Astrocyte of the hippocampus (primary cell): Measurements from ENCODE around the gene ZNF382.
"Not testable (repeated sequence)": the region's sequence is repeated elsewhere in the genome, so short reads cannot be mapped to it uniquely, and the experiment has no call there.

Experiments used
- DNase-seq: peaks from one replicate; pipeline ENCODE4 v3.0.0; 2011; ENCODE audit warnings: low read depth, low spot score

Gene ZNF382

DNA sequence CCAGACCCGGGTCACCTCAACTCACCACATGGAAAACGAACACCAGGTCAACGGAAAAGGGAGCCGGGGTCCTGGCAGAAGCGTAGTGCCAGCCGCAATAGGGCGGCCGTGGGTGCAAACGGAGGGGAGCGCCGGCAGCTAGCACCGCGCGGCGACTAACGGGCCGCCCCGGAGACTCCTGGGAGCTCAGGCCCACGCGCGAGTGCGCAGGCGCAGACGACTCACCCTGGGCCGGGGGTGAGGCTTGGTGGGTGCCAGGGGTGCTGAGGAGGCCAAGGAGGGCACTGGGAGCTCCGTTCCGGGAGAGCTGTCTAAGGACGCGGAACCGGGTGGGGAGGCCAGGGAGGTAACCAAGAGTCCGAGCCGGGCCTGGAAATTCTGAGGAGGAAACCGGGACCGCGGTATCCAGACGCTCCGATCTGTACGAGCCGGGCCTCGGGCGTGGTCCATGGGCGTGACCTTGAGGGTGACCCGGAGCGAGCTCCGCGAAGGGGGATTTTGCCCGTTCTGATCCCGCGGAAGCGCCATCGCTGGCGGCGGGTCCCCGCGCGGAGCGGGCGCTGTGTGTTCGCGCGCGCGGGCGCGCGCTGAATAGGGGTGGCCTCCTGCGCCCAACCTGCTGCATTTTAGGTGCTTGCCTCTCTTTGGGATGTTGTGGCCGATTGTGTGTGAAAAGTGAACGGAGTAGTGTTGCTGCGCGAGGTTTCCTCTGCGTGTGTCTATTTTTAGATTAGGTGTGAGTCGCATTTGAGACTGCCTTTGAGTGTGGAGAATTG, at the start of gene ZNF382:
Gene ZNF382, plus strand, starts transcription at position 213 of the 776 bp plus-strand sequence. CDS start 4,602 bp downstream, outside the sequence.
- peak; percentile 92 for DNase-seq

DNA sequence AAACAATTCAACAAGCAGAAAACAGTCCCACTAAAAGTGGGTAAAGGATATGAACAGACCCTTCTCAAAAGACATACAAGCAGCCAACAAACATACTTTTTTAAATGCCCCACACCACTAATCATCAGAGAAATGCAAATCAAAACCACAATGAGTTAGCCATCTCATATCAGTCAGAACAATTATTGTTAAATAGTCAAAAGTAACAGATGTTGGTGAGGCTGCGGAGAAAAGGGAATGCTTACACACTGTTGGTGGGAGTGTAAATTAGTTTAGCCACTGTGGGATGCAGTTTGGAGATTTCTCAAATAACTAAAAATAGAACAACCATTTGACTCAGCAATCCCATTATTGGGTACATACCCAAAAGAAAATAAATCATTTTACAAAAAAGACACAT, 40.7 kb upstream of the ZNF382 start:
- DNase-seq: peak; percentile 36

GRCh38 chr19:36572593-36573019, 32.5 kb upstream of the ZNF382 start:
- DNase-seq: no peak

DNA sequence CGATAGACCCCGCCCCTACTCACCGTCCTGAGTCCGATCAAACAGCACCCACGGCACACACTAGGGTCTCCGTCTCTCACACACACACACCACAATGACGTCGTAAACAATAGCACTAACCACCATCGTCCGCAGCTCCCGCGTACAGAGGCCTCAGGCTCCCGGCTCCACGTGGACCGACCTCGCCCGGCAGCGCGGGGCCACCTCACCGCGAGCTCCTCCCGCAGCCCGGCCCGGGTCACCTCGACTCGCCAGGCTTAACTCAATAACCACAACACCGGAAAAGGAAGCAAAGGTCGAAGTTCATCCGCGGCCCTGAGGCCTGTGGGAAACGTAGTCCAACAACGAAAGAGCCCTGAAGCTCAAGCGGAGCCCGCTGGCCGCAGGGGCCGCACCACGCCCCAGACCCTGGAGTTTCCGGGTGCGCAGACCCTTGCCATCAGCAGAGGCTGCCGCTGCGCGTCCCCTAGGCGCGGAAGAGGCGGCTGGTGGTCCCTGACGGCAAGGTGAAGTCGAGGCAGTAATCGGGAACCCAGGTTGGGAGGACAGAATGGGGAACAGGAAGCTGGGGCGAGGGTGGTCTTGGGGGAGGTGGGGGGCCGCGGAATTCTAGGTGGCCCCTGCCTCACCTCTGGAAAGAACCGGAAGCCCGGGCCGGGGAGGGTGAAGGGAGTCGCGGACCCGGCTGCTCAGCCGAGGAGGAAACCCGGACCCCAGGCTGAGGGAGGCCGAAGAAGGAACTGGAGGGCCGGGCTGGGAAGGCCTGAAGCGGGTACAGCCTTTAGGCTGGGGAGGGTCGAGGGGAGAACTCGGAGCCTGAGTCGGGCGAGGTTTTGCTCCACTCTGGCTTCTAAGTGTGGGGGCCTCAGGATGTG, 31.9 kb upstream of the ZNF382 start, which contains the start of gene ZNF529:
Gene ZNF529, minus strand, starts transcription at position 273 of the 875 bp plus-strand sequence. CDS start 946 bp downstream, outside the sequence.
- DNase-seq: peak; percentile 95

DNA sequence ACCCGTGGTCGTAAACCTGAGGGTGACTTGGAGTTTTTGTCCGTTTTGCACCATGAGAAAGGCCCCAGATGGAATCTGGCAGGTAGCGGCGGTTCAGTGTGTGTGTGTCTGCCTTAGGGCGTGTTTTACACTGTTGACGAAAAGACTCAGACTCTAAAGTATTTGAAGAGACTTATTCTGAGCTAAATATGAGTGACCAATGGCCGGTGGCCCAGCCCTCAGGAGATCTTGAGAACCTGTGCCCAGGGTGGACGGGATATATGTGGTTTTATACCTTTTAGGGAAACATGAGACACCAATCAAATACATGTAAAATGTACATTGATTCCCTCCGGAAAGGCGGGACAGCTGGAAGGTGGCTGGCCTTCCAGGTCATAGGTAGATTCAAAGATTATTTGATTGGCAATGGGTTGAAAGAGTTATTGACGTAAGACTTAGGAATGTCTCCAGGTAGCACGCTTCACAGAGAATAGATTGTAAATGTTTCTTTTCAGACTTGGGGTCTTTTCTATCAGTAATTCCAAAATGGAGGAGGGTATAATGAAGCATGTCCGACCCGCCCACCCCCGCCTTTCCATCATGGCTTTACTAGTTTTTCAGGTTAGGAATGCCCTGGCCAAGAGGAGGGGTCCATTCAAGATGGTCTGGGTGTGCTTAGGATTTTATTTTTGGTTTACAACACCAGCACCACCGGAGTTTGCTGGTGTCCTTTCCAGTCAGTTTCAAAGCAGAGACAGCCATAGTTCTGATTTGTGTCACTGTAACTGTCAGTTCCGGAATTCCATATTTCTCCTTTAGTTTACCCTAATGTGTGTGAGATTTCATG, 31.0 kb upstream of the ZNF382 start:
- peak; percentile 65 for DNase-seq

DNA sequence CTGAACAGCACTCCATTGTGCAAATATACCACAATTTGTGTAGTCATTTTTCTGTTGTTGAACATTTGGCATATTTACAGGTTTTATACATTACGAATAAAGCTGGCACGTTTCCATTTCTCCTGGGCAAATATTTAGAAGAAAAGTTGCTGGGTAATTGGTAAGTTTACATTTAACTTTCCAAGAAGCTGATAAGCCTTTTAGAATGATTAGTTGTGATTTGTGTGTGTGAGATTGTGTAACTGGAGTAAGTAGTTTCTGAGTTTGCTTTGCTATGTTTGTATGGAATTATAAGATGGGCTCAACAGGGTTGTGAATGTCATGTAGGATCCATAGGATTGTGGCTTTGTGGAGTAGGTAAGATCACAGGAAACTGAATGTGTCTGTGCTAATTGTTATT, 30.4 kb upstream of the ZNF382 start:
- DNase-seq: no peak

GRCh38 chr19:36577271-36577996, 27.7 kb upstream of the ZNF382 start:
- peak; percentile 21 for DNase-seq

DNA sequence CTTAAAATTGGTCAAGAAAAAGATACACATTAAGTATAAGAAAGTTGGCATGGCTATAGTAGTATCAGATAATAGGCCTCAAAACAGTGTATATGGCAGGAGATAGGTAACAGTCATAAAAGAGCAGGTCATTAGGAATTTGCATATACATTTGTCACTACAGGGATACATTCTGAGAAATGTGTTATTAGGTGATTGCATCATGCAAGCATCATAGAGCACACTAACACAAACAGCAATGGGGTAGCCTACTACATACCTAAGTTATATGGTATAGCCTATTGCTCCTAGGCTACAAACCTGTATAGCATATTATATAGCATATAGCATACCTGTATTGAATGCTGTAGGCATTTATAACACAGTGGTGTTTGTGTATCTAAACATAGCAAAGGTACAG, 25.9 kb upstream of the ZNF382 start:
- DNase-seq: no peak

DNA sequence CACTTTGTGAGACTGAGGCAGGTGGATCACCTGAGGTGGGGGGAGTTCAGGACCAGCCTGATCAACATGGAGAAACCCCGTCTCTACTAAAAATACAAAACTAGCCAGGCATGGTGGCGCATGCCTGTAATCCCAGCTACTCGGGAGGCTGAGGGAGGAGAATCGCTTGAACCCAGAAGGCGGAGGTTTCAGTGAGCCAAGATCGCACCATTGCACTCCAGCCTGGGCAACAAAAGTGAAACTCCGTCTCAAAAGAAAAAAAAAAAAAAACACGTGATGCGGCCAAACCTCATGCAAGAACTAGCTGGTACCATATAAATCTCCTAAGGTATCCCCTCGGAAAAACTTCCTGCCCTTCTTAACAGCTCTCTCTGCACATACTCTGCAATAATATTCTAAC, 2.4 kb upstream of the ZNF382 start:
- not testable (repeated sequence) for DNase-seq

DNA sequence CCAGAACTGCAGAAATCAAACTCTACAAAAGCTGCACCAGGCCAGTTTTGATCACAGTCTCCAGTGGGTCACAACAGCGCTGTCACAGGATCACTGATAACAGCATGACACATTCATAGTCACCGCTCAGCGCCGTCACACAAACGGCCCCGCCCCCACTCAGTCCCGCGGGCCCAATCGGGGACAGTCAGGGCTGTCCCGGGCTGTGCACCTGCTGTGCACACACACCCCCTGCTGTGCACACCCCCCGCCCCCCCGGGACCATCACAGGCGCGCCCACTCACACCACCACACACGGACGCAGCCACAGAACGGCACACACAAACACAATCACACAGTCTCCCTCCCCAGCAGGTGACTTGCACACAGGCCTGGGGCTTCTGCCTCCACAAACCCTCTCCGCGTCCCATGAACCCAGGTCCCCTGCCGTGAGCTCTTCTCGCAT, 435 bp upstream of the ZNF382 start:
- peak; percentile 71 for DNase-seq

DNA sequence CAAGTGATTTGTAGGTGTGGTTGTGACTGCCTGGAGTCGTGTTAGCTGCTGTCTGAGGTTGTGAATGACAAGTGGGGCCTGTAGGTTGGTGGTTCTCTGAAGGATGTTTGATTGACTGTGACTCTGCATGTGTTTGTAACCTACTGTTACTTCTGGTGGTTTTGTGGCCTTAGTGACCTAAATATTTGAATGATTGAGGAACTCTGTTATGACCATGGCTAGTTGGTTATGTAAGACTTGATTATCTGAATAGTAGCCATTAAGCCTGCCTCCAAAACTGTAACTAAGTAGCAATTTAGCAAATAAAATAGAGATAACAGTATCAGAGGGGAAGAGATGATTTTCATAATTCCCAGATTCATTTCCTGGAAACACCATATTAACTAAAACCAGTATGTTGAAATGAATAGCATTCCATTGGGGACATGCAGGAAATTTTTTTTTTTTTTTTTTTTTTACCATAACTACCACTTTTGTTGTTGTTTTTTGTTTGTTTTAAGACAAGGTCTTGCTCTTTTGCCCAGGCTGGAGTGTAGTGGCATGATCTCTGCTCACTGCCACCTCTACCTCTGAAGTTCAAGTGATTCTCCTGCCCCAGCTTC, 865 bp downstream of the ZNF382 start:
- DNase-seq: no peak

GRCh38 chr19:36627057-36627456, 21.9 kb downstream of the ZNF382 start:
- no peak for DNase-seq

- no peak for DNase-seq
Measured at GRCh38 chr19:36635342-36635741, 30.2 kb downstream of the ZNF382 start.

- DNase-seq: no peak
Measured at GRCh38 chr19:36638862-36639510, 33.9 kb downstream of the ZNF382 start.

- DNase-seq: no peak
Measured at GRCh38 chr19:36646746-36647145, 41.6 kb downstream of the ZNF382 start.

GRCh38 chr19:36652958-36653357, 47.8 kb downstream of the ZNF382 start:
- DNase-seq: no peak

DNA sequence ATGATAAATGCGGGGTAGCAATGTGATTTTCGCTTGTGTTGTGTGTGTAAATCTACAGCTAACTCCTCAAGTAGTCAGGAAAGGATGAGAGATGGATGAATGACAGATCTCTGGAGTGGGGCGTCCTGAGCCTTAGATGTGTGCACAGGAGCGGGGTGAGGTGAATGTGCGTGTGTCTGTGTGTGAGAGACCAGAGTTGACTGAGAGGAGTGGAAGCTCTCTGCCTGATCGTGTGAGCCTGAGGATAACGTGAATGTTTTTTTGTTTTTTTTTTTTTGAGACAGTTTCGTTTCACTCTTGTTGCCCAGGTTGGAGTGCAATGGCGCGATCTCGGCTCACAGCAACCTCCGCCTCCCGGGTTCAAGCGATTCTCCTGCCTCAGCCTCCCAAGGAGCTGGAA, 60.7 kb downstream of the ZNF382 start:
- DNase-seq: no peak

- no peak for DNase-seq
Measured at GRCh38 chr19:36668646-36669045, 63.5 kb downstream of the ZNF382 start.

GRCh38 chr19:36672368-36672767, 67.3 kb downstream of the ZNF382 start:
- no peak for DNase-seq

GRCh38 chr19:36674201-36674600, 69.1 kb downstream of the ZNF382 start:
- no peak for DNase-seq
